Glomerular endothelial cell (primary cell): ENCODE data around the gene GAMT. TPM values are rescaled to one million over a fixed set of nuclear protein-coding genes. Genes with fewer than 3 reads are reported as not detected.
A peak's percentile ranks its signal among the peaks of the same experiment; 100 is the strongest.

ENCODE experiments used
- DNase-seq: peaks from one replicate; pipeline ENCODE4 v3.0.0-alpha.2; 2011; ENCODE audit warnings: low read depth, low spot score; ENCODE audit errors: extremely low read depth
- total RNA-seq: library from RNA; depleted of rRNA; stranded (reverse); fragments of >200 nt; gene quantifications from 2 replicates; pipeline ENCODE4 v1.2.3, GENCODE V29; 2015

GAMT gene
- total RNA-seq, 1 donor from 2014 or later, result 32.1 TPM

- DNase-seq, result no peak
These were observed 13.4 kb downstream of the GAMT start for GRCh38 chr19:1387684-1388636.

- DNase-seq, result no peak
These were observed 14.2 kb downstream of the GAMT start for GRCh38 chr19:1386945-1387683.

GRCh38 chr19:1385816-1386215 lies 15.5 kb downstream of the GAMT start:
- DNase-seq, result no peak

- DNase-seq, result no peak
These were observed 16.7 kb downstream of the GAMT start for GRCh38 chr19:1384478-1385110.

- DNase-seq, result no peak
These were observed 17.3 kb downstream of the GAMT start for GRCh38 chr19:1384085-1384462.

GRCh38 chr19:1383312-1384084 lies 17.8 kb downstream of the GAMT start, which contains the start of gene NDUFS7:
Gene NDUFS7 (plus strand): TSS chr19:1383907. CDS start chr19:1383927, 20 bp downstream.
- DNase-seq, result peak; percentile 61

GRCh38 chr19:1383017-1383311 lies 18.4 kb downstream of the GAMT start:
- DNase-seq, result no peak

- no peak for DNase-seq
These were observed 19.1 kb downstream of the GAMT start for GRCh38 chr19:1382250-1382649.

GRCh38 chr19:1379961-1380489 lies 21.3 kb downstream of the GAMT start:
- no peak for DNase-seq

- DNase-seq, result no peak
These were observed 22.0 kb downstream of the GAMT start for GRCh38 chr19:1379126-1379905.

- DNase-seq, result no peak
These were observed 23.2 kb downstream of the GAMT start for GRCh38 chr19:1377965-1378785.

GRCh38 chr19:1377176-1377964 lies 24.0 kb downstream of the GAMT start:
- DNase-seq, result no peak

- DNase-seq, result no peak
These were observed 24.9 kb downstream of the GAMT start for GRCh38 chr19:1376415-1376805.

GRCh38 chr19:1374250-1374577 lies 27.1 kb downstream of the GAMT start:
- no peak for DNase-seq

- no peak for DNase-seq
These were observed 27.6 kb downstream of the GAMT start for GRCh38 chr19:1373534-1374249.

GRCh38 chr19:1373042-1373533 lies 28.3 kb downstream of the GAMT start:
- DNase-seq, result no peak

GRCh38 chr19:1370579-1371361 lies 30.6 kb downstream of the GAMT start:
- no peak for DNase-seq
